Upper lobe of left lung (tissue), 6 donors: ENCODE measurements around the gene CALHM2. TPM values are rescaled to one million over a fixed set of nuclear protein-coding genes. Genes with fewer than 3 reads are reported as not detected.

ENCODE experiments used
- ATAC-seq, 2 donors: fragments of 200-7000 bp; cut with Tn5 transposase; one replicate each; pipeline ENCODE4 v1.9.1; 2022; ENCODE audit warnings: mild to moderate bottlenecking in 2 of 2, moderate library complexity in 2 of 2; ENCODE audit not compliant: low FRiP score in 2 of 2
- DNase-seq, 2 donors: peaks; one replicate each; pipeline ENCODE4 v3.0.0-alpha.2; 2019 to 2020
- H3K27ac ChIP-seq, 4 donors: fragments of 200-600 bp; sonication (generic); one replicate each; pipeline ENCODE4 v1.5.1; 2016 to 2019
- H3K27me3 ChIP-seq, 4 donors: fragments of 200-600 bp; sonication (generic); one replicate each; pipeline ENCODE4 v1.5.1; 2017 to 2019
- H3K36me3 ChIP-seq, 4 donors: fragments of 200-600 bp; sonication (generic); one replicate each; pipeline ENCODE4 v1.5.1; 2016 to 2019
- H3K4me1 ChIP-seq, 4 donors: fragments of 200-600 bp; sonication (generic); one replicate each; pipeline ENCODE4 v1.5.1; 2018 to 2019
- H3K4me3 ChIP-seq, 4 donors: fragments of 200-600 bp; sonication (generic); one replicate each; pipeline ENCODE4 v1.5.1; 2017 to 2019; ENCODE audit warnings: mild to moderate bottlenecking in 2 of 4, moderate library complexity in 1 of 4
- H3K9me3 ChIP-seq, 4 donors: fragments of 200-600 bp; sonication (generic); one replicate each; pipeline ENCODE4 v1.5.1; 2018 to 2019
- CTCF ChIP-seq, 6 experiments: fragments of 450-650 bp in 4 of 6; fragments of 200-600 bp in 2 of 6; sonication (generic) in 2 of 6; IDR thresholded peaks; one replicate each; pipeline ENCODE4 v1.5.1; 2016 to 2019; ENCODE audit warnings: antibody characterized with exemption in 6 of 6
- EP300 ChIP-seq, 4 donors: sonication (generic); formaldehyde crosslinking; IDR thresholded peaks; one replicate each; pipeline ENCODE4 v1.5.1; 2017; ENCODE audit warnings: antibody characterized with exemption in 4 of 4, control low read depth in 2 of 4
- POLR2A ChIP-seq, 4 donors: fragments of 450-650 bp; IDR thresholded peaks; one replicate each; pipeline ENCODE4 v1.5.1; 2016 to 2017; ENCODE audit warnings: antibody characterized with exemption in 4 of 4, mild to moderate bottlenecking in 2 of 4
- POLR2AphosphoS5 ChIP-seq, 2 donors: sonication (generic); formaldehyde crosslinking; IDR thresholded peaks; one replicate each; pipeline ENCODE4 v1.5.1; 2017; ENCODE audit warnings: antibody characterized with exemption in 2 of 2
- WGBS, 2 donors: methylation state at CpG; one replicate each; pipeline ENCODE4 v1.1.5; 2017 to 2018; 5-methylcytosine and 5-hydroxymethylcytosine counted together
- total RNA-seq, 6 donors: library from RNA; depleted of rRNA in 4 of 6; stranded (reverse); fragments of >200 nt in 4 of 6; gene quantifications; one replicate each; pipeline versions ENCODE4 v1.1.0 to v1.2.1, GENCODE V29; 2016 to 2021
- donor health status: DM: no; HTN: no; CAD: no; lungs with moderate emphysema.
- donor health status: DM: no; HTN: yes; CAD: no; lungs with severe emphysema.

The CALHM2 gene
- total RNA-seq, 6 donors from 2014 or later = 25.6 to 56.8 (median 40.5) TPM

GRCh38 chr10:103470761-103471653, 18.8 kb upstream of the CALHM2 start:
- Histone ChIP-seq H3K4me3 (no peak overlapping the region), H3K4me1 (peaks cover 0 to 19% (median 10%) of the 10 kb centered on the region in 4 donors), H3K27ac (peak overlapping the region; percentile 56 to 77 (median 60)), H3K36me3 (no peaks in the 10 kb centered on the region), H3K9me3 (no peaks in the 10 kb centered on the region), H3K27me3 (no peaks in the 10 kb centered on the region)
- 54 to 70% methylated on average over 10 to 14 of the region's 14 CpGs for WGBS, 2 donors
- TF ChIP-seq EP300 (IDR thresholded peaks at IDR 0.05) (no peak), POLR2A (IDR thresholded peaks at IDR 0.05) (peak in 1 of 4 donors; percentile 20)
- DNase-seq (peak in 1 of 2 donors; percentile 65), ATAC-seq (peak; percentile 76 to 90)

- H3K4me3 ChIP-seq = no peak overlapping the region
- no peak overlapping the region for H3K27ac ChIP-seq
- H3K27me3 ChIP-seq = no peaks in the 10 kb centered on the region
- ATAC-seq = no peak
- TF ChIP-seq CTCF (IDR thresholded peaks at IDR 0.05) (no peak), POLR2AphosphoS5 (IDR thresholded peaks at IDR 0.05) (no peak), POLR2A (IDR thresholded peaks at IDR 0.05) (no peak), EP300 (IDR thresholded peaks at IDR 0.05) (no peak)
- H3K4me1 ChIP-seq = peaks cover 0 to 19% (median 10%) of the 10 kb centered on the region in 4 donors
- DNase-seq = no peak
- H3K9me3 ChIP-seq = no peaks in the 10 kb centered on the region
- 49 to 57% methylated on average over 5 of the region's 5 CpGs for WGBS, 2 donors
- H3K36me3 ChIP-seq = no peaks in the 10 kb centered on the region
Measured at GRCh38 chr10:103469201-103469600, 17.0 kb upstream of the CALHM2 start.

GRCh38 chr10:103467406-103467805, 15.2 kb upstream of the CALHM2 start:
- no peaks in the 10 kb centered on the region for H3K9me3 ChIP-seq
- peaks cover 0 to 19% (median 10%) of the 10 kb centered on the region in 4 donors for H3K4me1 ChIP-seq
- no peaks in the 10 kb centered on the region for H3K27me3 ChIP-seq
- ATAC-seq = no peak
- no peaks in the 10 kb centered on the region for H3K36me3 ChIP-seq
- WGBS, 2 donors = 88 to 90% methylated on average over 7 of the region's 7 CpGs
- no peak overlapping the region for H3K27ac ChIP-seq
- no peak for DNase-seq
- no peak overlapping the region for H3K4me3 ChIP-seq
- TF ChIP-seq POLR2AphosphoS5 (IDR thresholded peaks at IDR 0.05) (no peak), POLR2A (IDR thresholded peaks at IDR 0.05) (no peak), EP300 (IDR thresholded peaks at IDR 0.05) (no peak), CTCF (IDR thresholded peaks at IDR 0.05) (no peak)

GRCh38 chr10:103466734-103467133, 14.6 kb upstream of the CALHM2 start:
- WGBS, 2 donors = 78 to 85% methylated on average over 3 of the region's 3 CpGs
- Histone ChIP-seq H3K9me3 (no peaks in the 10 kb centered on the region), H3K27ac (no peak overlapping the region), H3K4me1 (peaks cover 0 to 12% (median 5%) of the 10 kb centered on the region in 4 donors), H3K27me3 (no peaks in the 10 kb centered on the region), H3K4me3 (no peak overlapping the region), H3K36me3 (no peaks in the 10 kb centered on the region)
- no peak for TF ChIP-seq CTCF (IDR thresholded peaks at IDR 0.05)
- TF ChIP-seq POLR2A (IDR thresholded peaks at IDR 0.05) = no peak
- no peak for TF ChIP-seq POLR2AphosphoS5 (IDR thresholded peaks at IDR 0.05)
- no peak for TF ChIP-seq EP300 (IDR thresholded peaks at IDR 0.05)
- DNase-seq = no peak
- ATAC-seq = no peak

- peaks cover 0 to 2% (median 0%) of the 10 kb centered on the region in 4 donors for H3K4me1 ChIP-seq
- ATAC-seq (peak in 1 of 2 donors; percentile 27), DNase-seq (no peak)
- H3K36me3 ChIP-seq = no peaks in the 10 kb centered on the region
- H3K27me3 ChIP-seq = no peaks in the 10 kb centered on the region
- H3K27ac ChIP-seq = no peak overlapping the region
- 83 to 84% methylated on average over 14 of the region's 14 CpGs for WGBS, 2 donors
- no peaks in the 10 kb centered on the region for H3K9me3 ChIP-seq
- TF ChIP-seq CTCF (IDR thresholded peaks at IDR 0.05) (no peak), POLR2A (IDR thresholded peaks at IDR 0.05) (no peak), EP300 (IDR thresholded peaks at IDR 0.05) (no peak), POLR2AphosphoS5 (IDR thresholded peaks at IDR 0.05) (no peak)
- H3K4me3 ChIP-seq = no peak overlapping the region
Measured at GRCh38 chr10:103465411-103466179, 13.4 kb upstream of the CALHM2 start.
